ENCODE results near the gene PMPCA. TPM values are rescaled to one million over a fixed set of nuclear protein-coding genes. Genes with fewer than 3 reads are reported as not detected.

PMPCA gene
- total RNA-seq, 1 donor from 2014 or later: 86.6 TPM

- no peak for TF ChIP-seq CTCF (conservative IDR thresholded peaks at IDR 0.05)
- Mint-ChIP-seq H3K36me3 (ENCODE audit: low read depth) (no peaks in the 10 kb centered on the region), H3K27ac (ENCODE audit: unreplicated experiment) (no peak overlapping the region), H3K4me1 (peaks cover 10% of the 10 kb centered on the region), H3K27me3 (ENCODE audit: low read depth) (no peaks in the 10 kb centered on the region), H3K4me3 (no peak overlapping the region), H3K9me3 (no peaks in the 10 kb centered on the region)
- no peak for DNase-seq (ENCODE audit: low read depth, low spot score)
Observed at GRCh38 chr9:136372006-136372405, 38.5 kb upstream of the PMPCA start.

DNA sequence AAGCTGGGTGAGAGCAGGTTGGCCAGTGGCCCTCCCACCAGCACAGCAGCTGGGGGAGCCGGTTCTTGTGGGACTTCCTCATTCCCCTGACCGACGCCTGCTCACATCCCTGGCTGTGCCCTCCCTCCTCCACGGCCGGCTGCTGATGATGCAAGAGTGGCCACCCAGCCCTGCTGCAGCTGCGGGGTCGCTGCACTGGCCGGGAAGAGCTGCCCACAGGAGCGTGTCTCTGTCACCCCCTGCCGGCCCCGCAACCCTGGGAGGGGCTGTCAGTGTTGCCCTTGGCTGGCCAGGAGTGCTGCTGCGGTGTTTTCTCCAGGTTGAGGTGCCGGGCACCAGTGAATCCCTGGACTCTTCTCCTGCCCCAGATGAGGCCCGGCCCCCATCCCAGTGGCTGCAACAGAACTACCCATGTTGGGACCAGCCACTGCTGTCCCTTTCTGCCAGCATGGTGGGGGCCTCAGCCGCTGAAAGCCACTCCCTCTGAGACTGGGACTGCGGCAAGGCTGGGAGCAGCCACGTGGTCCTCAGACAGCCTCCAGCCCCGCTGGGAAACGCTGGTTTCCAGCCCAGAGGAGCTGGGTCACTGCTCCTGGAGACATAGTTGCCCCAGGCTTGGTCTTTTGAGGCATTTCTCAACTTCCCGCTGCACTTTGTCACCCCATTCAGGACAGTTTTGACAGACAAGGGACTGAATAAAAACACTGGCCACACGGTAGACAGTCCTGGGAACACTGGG, 37.7 kb upstream of the PMPCA start:
- Mint-ChIP-seq H3K27me3 (ENCODE audit: low read depth) (no peaks in the 10 kb centered on the region), H3K36me3 (ENCODE audit: low read depth) (no peaks in the 10 kb centered on the region), H3K4me3 (peak overlapping the region; percentile 68), H3K27ac (ENCODE audit: unreplicated experiment) (peak overlapping the region; percentile 6), H3K4me1 (peaks cover 10% of the 10 kb centered on the region), H3K9me3 (no peaks in the 10 kb centered on the region)
- peak; percentile 35 for TF ChIP-seq CTCF (conservative IDR thresholded peaks at IDR 0.05)
- peak; percentile 54 for DNase-seq (ENCODE audit: low read depth, low spot score)

- TF ChIP-seq CTCF (conservative IDR thresholded peaks at IDR 0.05): no peak
- Mint-ChIP-seq H3K27me3 (ENCODE audit: low read depth) (no peaks in the 10 kb centered on the region), H3K4me1 (peaks cover 10% of the 10 kb centered on the region), H3K4me3 (peak within 1 kb of the TSS; percentile 68), H3K36me3 (ENCODE audit: low read depth) (no peaks in the 10 kb centered on the region), H3K9me3 (no peaks in the 10 kb centered on the region), H3K27ac (ENCODE audit: unreplicated experiment) (peak within 1 kb of the TSS; percentile 6)
- no peak for DNase-seq (ENCODE audit: low read depth, low spot score)
Observed at GRCh38 chr9:136373300-136374182, 36.9 kb upstream of the PMPCA start, which contains the start of gene CARD9. TSS of gene CARD9 (minus strand) at chr9:136373669. CDS start at chr9:136372078, 1,591 bp downstream.

DNA sequence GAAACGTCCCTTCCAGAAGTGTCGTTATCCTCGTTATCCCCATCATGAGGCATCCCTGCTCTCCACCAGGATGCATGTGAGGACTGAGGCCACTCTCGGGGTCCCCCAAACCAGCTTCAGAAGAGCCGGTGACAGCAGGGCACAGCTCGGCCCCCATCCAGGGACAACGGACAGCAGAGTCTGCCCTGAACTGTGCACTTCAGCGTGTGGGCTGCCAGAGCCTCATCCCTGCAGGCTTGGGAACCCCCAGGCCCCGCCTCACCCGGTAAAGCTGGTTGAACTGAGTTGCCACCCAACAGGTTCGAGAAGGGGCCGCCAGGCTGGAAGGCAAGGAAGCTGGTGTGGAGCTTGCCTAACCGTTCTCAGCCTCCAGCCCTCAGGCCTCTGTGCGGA, 36.3 kb upstream of the PMPCA start:
- Mint-ChIP-seq H3K4me3 (no peak overlapping the region), H3K27me3 (ENCODE audit: low read depth) (no peaks in the 10 kb centered on the region)

More for the DNA sequence above, 36.3 kb upstream of the PMPCA start:
- Mint-ChIP-seq H3K4me1 (peaks cover 10% of the 10 kb centered on the region), H3K36me3 (ENCODE audit: low read depth) (no peaks in the 10 kb centered on the region), H3K27ac (ENCODE audit: unreplicated experiment) (no peak overlapping the region), H3K9me3 (no peaks in the 10 kb centered on the region)
- no peak for DNase-seq (ENCODE audit: low read depth, low spot score)
- TF ChIP-seq CTCF (conservative IDR thresholded peaks at IDR 0.05): no peak

All from neural crest cell (in vitro differentiated cells).